Astrocyte (in vitro differentiated cells and primary cell): ENCODE results near the gene WBP1L. TPM values are rescaled to one million over a fixed set of nuclear protein-coding genes. Genes with fewer than 3 reads are reported as not detected.

Experiments
- DNase-seq: peaks from one replicate; pipeline ENCODE4 v3.0.0-alpha.2; 2010; ENCODE audit warnings: low read depth
- FAIRE-seq: peaks from 2 replicates; lab custom pipeline; 2011; peaks lifted over from hg19 to GRCh38; lab: Jason Lieb, UNC
- H2AFZ ChIP-seq: 2 replicates; pipeline ENCODE4 v1.6.0; 2012; ENCODE audit warnings: low read depth, low read length, inconsistent platforms
- H3K27ac ChIP-seq: 2 replicates; pipeline ENCODE4 v1.5.1; 2011; ENCODE audit warnings: low read depth, low read length, inconsistent platforms
- H3K27me3 ChIP-seq: 2 replicates; pipeline ENCODE4 v1.6.0; 2011; ENCODE audit warnings: low read length, inconsistent platforms; ENCODE audit not compliant: insufficient read depth
- H3K36me3 ChIP-seq: 2 replicates; pipeline ENCODE4 v1.5.1; 2011; ENCODE audit warnings: low read length, inconsistent platforms; ENCODE audit not compliant: insufficient read depth
- H3K4me1 ChIP-seq: 2 replicates; pipeline ENCODE4 v1.5.1; 2011; ENCODE audit warnings: low read length, inconsistent platforms; ENCODE audit not compliant: insufficient read depth
- H3K4me2 ChIP-seq: 2 replicates; pipeline ENCODE4 v1.6.0; 2012; ENCODE audit warnings: low read length, inconsistent platforms
- H3K4me3 ChIP-seq: 2 replicates; pipeline ENCODE4 v1.5.1; 2011; ENCODE audit warnings: low read depth, mild to moderate bottlenecking, low read length, inconsistent platforms; ENCODE audit not compliant: insufficient read depth
- H3K79me2 ChIP-seq: 2 replicates; pipeline ENCODE4 v1.6.0; 2012; ENCODE audit warnings: mild to moderate bottlenecking, low read length, inconsistent platforms; ENCODE audit not compliant: insufficient read depth
- H3K9ac ChIP-seq: 2 replicates; pipeline ENCODE4 v1.6.0; 2012; ENCODE audit warnings: mild to moderate bottlenecking, low read length, inconsistent platforms
- H3K9me3 ChIP-seq: 2 replicates; pipeline ENCODE4 v1.5.1; 2012; ENCODE audit warnings: low read depth, mild to moderate bottlenecking, low read length, inconsistent platforms; ENCODE audit not compliant: insufficient read depth
- H4K20me1 ChIP-seq: 2 replicates; pipeline ENCODE4 v1.6.0; 2012; ENCODE audit warnings: low read length, inconsistent platforms; ENCODE audit not compliant: insufficient read depth
- H3K27ac Mint-ChIP-seq: one replicate; pipeline ENCODE4 v1.8.0; 2021; ENCODE audit warnings: mild to moderate bottlenecking, mixed read lengths; ENCODE audit not compliant: unreplicated experiment
- H3K27me3 Mint-ChIP-seq: one replicate; pipeline ENCODE4 v1.8.0; 2021; ENCODE audit warnings: low read depth, mixed read lengths; ENCODE audit not compliant: unreplicated experiment
- H3K36me3 Mint-ChIP-seq: one replicate; pipeline ENCODE4 v1.8.0; 2021; ENCODE audit warnings: low read depth, mixed read lengths; ENCODE audit not compliant: unreplicated experiment
- H3K4me1 Mint-ChIP-seq: one replicate; pipeline ENCODE4 v1.8.0; 2021; ENCODE audit warnings: low read depth, mixed read lengths; ENCODE audit not compliant: unreplicated experiment
- H3K4me3 Mint-ChIP-seq: one replicate; pipeline ENCODE4 v1.8.0; 2021; ENCODE audit warnings: mild to moderate bottlenecking, moderate library complexity, mixed read lengths; ENCODE audit not compliant: unreplicated experiment
- H3K9me3 Mint-ChIP-seq: one replicate; pipeline ENCODE4 v1.8.0; 2021; ENCODE audit warnings: mild to moderate bottlenecking, mixed read lengths; ENCODE audit not compliant: unreplicated experiment
- CTCF ChIP-seq: IDR thresholded peaks from 2 replicates; pipeline ENCODE4 v1.5.1; 2011; ENCODE audit warnings: low read depth, mild to moderate bottlenecking, inconsistent platforms, low read length, moderate library complexity; ENCODE audit not compliant: insufficient read depth
- EZH2 ChIP-seq: IDR thresholded peaks from 2 replicates; pipeline ENCODE4 v1.6.1; 2012; ENCODE audit warnings: mild to moderate bottlenecking, low read length, inconsistent platforms; ENCODE audit not compliant: insufficient read depth
- total RNA-seq: library from RNA; stranded (reverse); gene quantifications from 2 replicates; pipeline ENCODE4 v1.2.1, GENCODE V29; 2021

WBP1L gene
- total RNA-seq, 1 donor from 2014 or later: 73.6 TPM

- H3K27ac Mint-ChIP-seq: no peak overlapping the region
- no peak overlapping the region for H3K4me2 ChIP-seq
- H3K4me1 Mint-ChIP-seq: peaks cover 32% of the 10 kb centered on the region
- H3K9me3 Mint-ChIP-seq: no peaks in the 10 kb centered on the region
- FAIRE-seq (no peak), DNase-seq (no peak)
- H3K27me3 ChIP-seq: no peaks in the 10 kb centered on the region
- TF ChIP-seq CTCF (no peak), EZH2 (no peak)
- no peak overlapping the region for H3K9ac ChIP-seq
- peaks cover 7% of the 10 kb centered on the region for H4K20me1 ChIP-seq
- H2AFZ ChIP-seq: no peak overlapping the region
- H3K79me2 ChIP-seq: no peaks in the 10 kb centered on the region
- peaks cover 20% of the 10 kb centered on the region for H3K36me3 Mint-ChIP-seq
- no peaks in the 10 kb centered on the region for H3K9me3 ChIP-seq
- H3K27ac ChIP-seq: no peak overlapping the region
- H3K4me3 ChIP-seq: no peak overlapping the region
- H3K27me3 Mint-ChIP-seq: no peaks in the 10 kb centered on the region
- no peak overlapping the region for H3K4me3 Mint-ChIP-seq
- peaks cover 20% of the 10 kb centered on the region for H3K36me3 ChIP-seq
- peaks cover 33% of the 10 kb centered on the region for H3K4me1 ChIP-seq
Measured at GRCh38 chr10:102812231-102812876, 68.6 kb downstream of the WBP1L start.

GRCh38 chr10:102813017-102813541 lies 69.3 kb downstream of the WBP1L start:
- peak overlapping the region; percentile 73 for H3K4me2 ChIP-seq
- no peaks in the 10 kb centered on the region for H3K9me3 Mint-ChIP-seq
- no peak overlapping the region for H3K27ac Mint-ChIP-seq
- peak overlapping the region; percentile 20 for H3K4me3 Mint-ChIP-seq
- H3K27me3 ChIP-seq: no peaks in the 10 kb centered on the region
- peaks cover 20% of the 10 kb centered on the region for H3K36me3 ChIP-seq
- peaks cover 32% of the 10 kb centered on the region for H3K4me1 Mint-ChIP-seq
- peaks cover 33% of the 10 kb centered on the region for H3K4me1 ChIP-seq
- DNase-seq: no peak
- no peak overlapping the region for H2AFZ ChIP-seq
- H4K20me1 ChIP-seq: peaks cover 7% of the 10 kb centered on the region
- no peak for TF ChIP-seq CTCF
- TF ChIP-seq EZH2: no peak
- H3K9me3 ChIP-seq: no peaks in the 10 kb centered on the region
- no peaks in the 10 kb centered on the region for H3K79me2 ChIP-seq
- no peak overlapping the region for H3K4me3 ChIP-seq
- no peaks in the 10 kb centered on the region for H3K27me3 Mint-ChIP-seq
- H3K27ac ChIP-seq: no peak overlapping the region
- H3K36me3 Mint-ChIP-seq: peaks cover 21% of the 10 kb centered on the region
- no peak overlapping the region for H3K9ac ChIP-seq
- no peak for FAIRE-seq
